Smooth muscle cell of the umbilical artery (primary cell): ENCODE results near the gene PPCDC. TPM values are rescaled to one million over a fixed set of nuclear protein-coding genes. Genes with fewer than 3 reads are reported as not detected.

Experiments used
- total RNA-seq: library from RNA; depleted of rRNA; stranded (reverse); fragments of >200 nt; gene quantifications from 2 replicates; pipeline ENCODE4 v1.2.3, GENCODE V29; 2014

Gene PPCDC
- total RNA-seq, result 6.2 and 7.4 TPM in 2 replicates

GRCh38 chr15:75023181-75023871 lies at the start of gene PPCDC:
PPCDC (plus strand) TSS chr15:75023590; CDS start chr15:75028319, 4,729 bp downstream.

GRCh38 chr15:74995182-74995778 lies 28.1 kb upstream of the PPCDC start, which contains the start of gene SCAMP5:
SCAMP5 (plus strand) TSS chr15:74995563; CDS start chr15:75011840, 16,277 bp downstream.

Other genes with a start within 250 kb of the PPCDC start
- gene CSK, start 241.5 kb upstream of the PPCDC start, total RNA-seq, result 23.5 and 63.5 TPM in 2 replicates
- not detected in 2 replicates for gene LMAN1L, start 210.8 kb upstream of the PPCDC start, total RNA-seq
- not detected in 2 replicates for gene CPLX3, start 197.0 kb upstream of the PPCDC start, total RNA-seq
- 14.0 and 23.5 TPM in 2 replicates for gene ULK3, start 180.4 kb upstream of the PPCDC start, total RNA-seq
- 19.0 and 35.3 TPM in 2 replicates for gene SCAMP2, start 150.2 kb upstream of the PPCDC start, total RNA-seq
- 68.3 and 108 TPM in 2 replicates for gene MPI, start 133.5 kb upstream of the PPCDC start, total RNA-seq
- gene FAM219B, start 116.7 kb upstream of the PPCDC start, total RNA-seq, result 55.5 and 60.9 TPM in 2 replicates
- 28.2 and 43.4 TPM in 2 replicates for gene COX5A, start 85.5 kb upstream of the PPCDC start, total RNA-seq
- gene RPP25, start 66.8 kb upstream of the PPCDC start, total RNA-seq, result 3.5 and 3.6 TPM in 2 replicates
- gene SCAMP5, start 28.0 kb upstream of the PPCDC start, total RNA-seq, result 0.51 and 0.89 TPM in 2 replicates
- gene C15orf39, start 178.3 kb downstream of the PPCDC start, total RNA-seq, result 2.7 and 6.4 TPM in 2 replicates
- not detected in 2 replicates for gene GOLGA6C, start 234.7 kb downstream of the PPCDC start, total RNA-seq